ENCODE data around the gene ARHGAP24. TPM values are rescaled to one million over a fixed set of nuclear protein-coding genes. Genes with fewer than 3 reads are reported as not detected.
"Not testable (repeated sequence)": the region's sequence is repeated elsewhere in the genome, so short reads cannot be mapped to it uniquely, and the experiment has no call there.

ARHGAP24 gene
- total RNA-seq, 3 donors from 2014 or later: 20.6 to 60.2 (median 37.2) TPM

DNA sequence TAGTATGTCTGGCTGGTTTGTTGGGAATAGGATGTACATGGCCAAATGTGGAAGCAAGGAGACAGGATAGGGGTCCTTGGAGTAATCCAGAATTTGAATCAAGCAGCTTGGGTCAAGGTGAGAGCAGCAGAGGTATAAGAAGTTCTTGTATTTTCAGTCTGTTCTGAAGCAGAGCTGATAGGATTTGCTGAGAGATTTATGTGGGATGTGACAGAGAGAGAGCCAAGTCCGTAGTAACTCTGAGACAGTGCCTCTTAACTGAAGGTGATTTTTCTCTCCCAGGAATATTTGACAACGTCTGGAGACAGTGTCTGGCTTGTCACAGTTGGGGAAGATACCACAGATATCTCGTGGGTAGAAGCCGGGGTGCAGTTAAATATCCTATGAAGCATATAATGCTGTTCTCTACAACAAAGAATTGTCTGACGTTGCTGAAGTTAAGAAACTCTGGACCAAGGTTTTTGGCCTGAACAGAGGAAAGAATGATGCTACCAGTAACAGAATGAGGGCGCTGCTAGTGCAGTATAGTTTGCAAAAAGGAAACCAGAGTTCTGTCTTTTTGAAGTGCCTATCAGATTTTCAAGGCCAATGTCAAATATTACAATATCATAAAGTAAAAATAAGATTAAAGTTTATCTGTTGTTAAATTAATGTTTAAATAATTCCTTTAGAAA is 184.0 kb downstream of the ARHGAP24 start:
- Histone ChIP-seq H3K27ac (peak overlapping the region; percentile 16 to 46), H3K4me1 (no peaks in the 10 kb centered on the region), H3K4me3 (no peak overlapping the region), H3K9me3 (no peaks in the 10 kb centered on the region), H3K27me3 (no peaks in the 10 kb centered on the region), H3K36me3 (no peaks in the 10 kb centered on the region)
- DNase-seq (ENCODE audit: low spot score in 2 of 2): no peak
- intact Hi-C loops (cut with DNase I; ENCODE audit: low total_unique reads): no loop called here
- TF ChIP-seq POLR2A (IDR thresholded peaks at IDR 0.05) (no peak), POLR2AphosphoS5 (IDR thresholded peaks at IDR 0.05) (no peak)
- TF ChIP-seq, protein P1, sequence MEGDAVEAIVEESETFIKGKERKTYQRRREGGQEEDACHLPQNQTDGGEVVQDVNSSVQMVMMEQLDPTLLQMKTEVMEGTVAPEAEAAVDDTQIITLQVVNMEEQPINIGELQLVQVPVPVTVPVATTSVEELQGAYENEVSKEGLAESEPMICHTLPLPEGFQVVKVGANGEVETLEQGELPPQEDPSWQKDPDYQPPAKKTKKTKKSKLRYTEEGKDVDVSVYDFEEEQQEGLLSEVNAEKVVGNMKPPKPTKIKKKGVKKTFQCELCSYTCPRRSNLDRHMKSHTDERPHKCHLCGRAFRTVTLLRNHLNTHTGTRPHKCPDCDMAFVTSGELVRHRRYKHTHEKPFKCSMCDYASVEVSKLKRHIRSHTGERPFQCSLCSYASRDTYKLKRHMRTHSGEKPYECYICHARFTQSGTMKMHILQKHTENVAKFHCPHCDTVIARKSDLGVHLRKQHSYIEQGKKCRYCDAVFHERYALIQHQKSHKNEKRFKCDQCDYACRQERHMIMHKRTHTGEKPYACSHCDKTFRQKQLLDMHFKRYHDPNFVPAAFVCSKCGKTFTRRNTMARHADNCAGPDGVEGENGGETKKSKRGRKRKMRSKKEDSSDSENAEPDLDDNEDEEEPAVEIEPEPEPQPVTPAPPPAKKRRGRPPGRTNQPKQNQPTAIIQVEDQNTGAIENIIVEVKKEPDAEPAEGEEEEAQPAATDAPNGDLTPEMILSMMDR (IDR thresholded peaks at IDR 0.05): no peak

DNA sequence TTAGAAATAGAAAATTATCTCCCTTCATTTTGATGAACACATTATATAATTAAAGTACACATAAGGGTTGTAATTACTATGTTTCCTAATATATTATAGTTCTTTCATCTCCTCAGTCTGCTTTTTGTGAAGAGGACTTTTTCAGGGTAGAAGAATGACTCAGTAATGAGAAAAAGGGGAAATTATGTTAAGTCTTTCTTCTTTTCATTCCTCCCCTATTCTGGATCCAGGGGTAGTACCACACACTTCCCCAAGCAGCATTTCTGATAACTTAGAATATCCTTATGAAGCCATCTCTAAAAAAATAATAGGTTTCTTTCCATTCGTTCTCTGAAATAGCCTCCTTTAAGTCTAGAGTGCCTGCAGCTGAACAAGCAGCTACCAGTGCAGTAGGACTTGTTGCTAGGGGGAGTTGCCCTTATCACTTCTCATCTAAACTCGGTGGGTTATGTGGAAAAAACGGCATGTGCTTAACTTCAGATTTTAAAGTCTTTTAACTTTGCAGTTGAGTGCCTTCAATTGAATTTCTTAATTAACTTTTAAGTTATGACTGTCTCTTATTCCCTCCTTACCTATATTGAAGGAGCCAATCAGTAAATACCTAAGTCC is 184.8 kb downstream of the ARHGAP24 start:
- DNase-seq (ENCODE audit: low spot score in 2 of 2): no peak
- intact Hi-C loops (cut with DNase I; ENCODE audit: low total_unique reads): no loop called here
- no peaks in the 10 kb centered on the region for H3K36me3 ChIP-seq
- H3K27ac ChIP-seq: no peak overlapping the region
- TF ChIP-seq POLR2AphosphoS5 (IDR thresholded peaks at IDR 0.05) (no peak), POLR2A (IDR thresholded peaks at IDR 0.05) (no peak)
- TF ChIP-seq, protein P1 (IDR thresholded peaks at IDR 0.05): no peak
- H3K4me3 ChIP-seq: no peak overlapping the region
- no peaks in the 10 kb centered on the region for H3K4me1 ChIP-seq
- H3K27me3 ChIP-seq: no peaks in the 10 kb centered on the region
- no peaks in the 10 kb centered on the region for H3K9me3 ChIP-seq

DNA sequence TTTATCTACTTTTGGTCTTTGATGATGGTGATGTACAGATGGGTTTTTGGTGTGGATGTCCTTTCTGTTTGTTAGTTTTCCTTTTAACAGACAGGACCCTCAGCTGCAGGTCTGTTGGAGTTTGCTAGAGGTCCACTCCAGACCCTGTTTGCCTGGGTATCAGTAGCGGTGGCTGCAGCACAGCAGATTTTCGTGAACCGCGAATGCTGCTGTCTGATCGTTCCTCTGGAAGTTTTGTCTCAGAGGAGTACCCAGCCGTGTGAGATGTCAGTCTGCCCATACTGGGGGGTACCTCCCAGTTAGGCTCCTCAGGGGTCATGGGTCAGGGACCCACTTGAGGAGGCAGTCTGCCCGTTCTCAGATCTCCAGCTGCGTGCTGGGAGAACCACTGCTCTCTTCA is 191.7 kb downstream of the ARHGAP24 start:
- H3K9me3 ChIP-seq; H3K4me3 ChIP-seq; H3K4me1 ChIP-seq; intact Hi-C loops (cut with DNase I; ENCODE audit: low total_unique reads); DNase-seq (ENCODE audit: low spot score in 2 of 2); H3K27me3 ChIP-seq; H3K27ac ChIP-seq; H3K36me3 ChIP-seq: not testable (repeated sequence)

DNA sequence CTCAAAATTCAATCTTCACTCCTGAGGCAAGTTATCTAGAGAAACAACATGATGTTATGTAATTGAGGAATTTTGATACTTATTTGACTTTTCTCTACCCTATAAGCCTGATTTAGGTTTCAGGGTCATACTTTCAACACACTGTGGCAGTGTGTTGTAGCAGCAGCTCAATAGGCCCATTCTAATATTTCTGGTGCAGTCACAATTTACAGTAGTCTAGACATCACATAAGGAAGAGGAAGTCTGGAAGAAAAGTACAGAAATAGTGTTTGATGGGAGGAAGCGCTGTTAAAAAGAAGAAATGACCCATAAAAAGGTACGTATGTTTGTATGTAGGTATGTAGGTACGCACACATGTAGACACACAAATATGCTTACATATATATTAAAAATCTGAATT is 194.3 kb downstream of the ARHGAP24 start:
- Histone ChIP-seq H3K4me1 (no peaks in the 10 kb centered on the region), H3K9me3 (no peaks in the 10 kb centered on the region), H3K27me3 (no peaks in the 10 kb centered on the region), H3K27ac (no peak overlapping the region), H3K4me3 (no peak overlapping the region), H3K36me3 (no peaks in the 10 kb centered on the region)
- TF ChIP-seq, protein P1 (IDR thresholded peaks at IDR 0.05): no peak
- TF ChIP-seq POLR2A (IDR thresholded peaks at IDR 0.05) (no peak), POLR2AphosphoS5 (IDR thresholded peaks at IDR 0.05) (no peak)
- no peak for DNase-seq (ENCODE audit: low spot score in 2 of 2)
- intact Hi-C loops (cut with DNase I; ENCODE audit: low total_unique reads): no loop called here

DNA sequence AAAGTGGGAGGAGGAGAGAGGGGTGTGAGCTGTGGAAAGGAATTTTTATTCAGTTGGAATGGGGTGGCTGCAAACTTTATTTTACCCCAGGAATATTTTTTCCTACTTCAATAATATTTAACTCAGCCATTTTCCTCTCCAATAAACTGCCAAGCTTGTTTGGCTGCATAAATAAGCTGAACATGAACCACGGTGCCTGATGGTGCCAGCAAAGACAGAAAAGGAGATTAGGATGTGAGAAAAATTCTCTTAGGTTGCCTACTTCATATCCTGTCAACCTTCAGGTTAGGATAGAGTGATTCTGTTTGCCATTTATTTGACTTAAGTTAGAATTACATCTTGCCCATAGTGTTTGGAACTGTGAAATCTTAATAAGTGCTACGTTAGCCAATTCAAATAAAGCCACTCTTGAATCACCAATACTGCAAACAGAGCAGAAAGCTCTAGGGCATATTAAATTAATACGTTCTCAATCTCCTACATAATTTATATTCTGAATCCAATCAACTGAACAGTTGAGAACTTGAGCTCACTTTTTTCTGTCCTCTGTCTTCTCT is 195.1 kb downstream of the ARHGAP24 start:
- TF ChIP-seq POLR2AphosphoS5 (IDR thresholded peaks at IDR 0.05): no peak
- no peak for TF ChIP-seq POLR2A (IDR thresholded peaks at IDR 0.05)
- TF ChIP-seq, protein P1 (IDR thresholded peaks at IDR 0.05): no peak
- Histone ChIP-seq H3K4me1 (no peaks in the 10 kb centered on the region), H3K9me3 (no peaks in the 10 kb centered on the region), H3K27me3 (no peaks in the 10 kb centered on the region), H3K36me3 (no peaks in the 10 kb centered on the region), H3K27ac (no peak overlapping the region), H3K4me3 (no peak overlapping the region)
- intact Hi-C loops (cut with DNase I; ENCODE audit: low total_unique reads): no loop called here
- no peak for DNase-seq (ENCODE audit: low spot score in 2 of 2)

Measured in breast epithelium (tissue), 4 donors.